Transverse colon (tissue), 4 donors: Measurements from ENCODE around the gene CABLES2. TPM values are rescaled to one million over a fixed set of nuclear protein-coding genes. Genes with fewer than 3 reads are reported as not detected.

Source experiments
- DNase-seq: peaks from one replicate; pipeline ENCODE4 v3.0.0-alpha.2; 2019
- H3K27ac ChIP-seq, 4 donors: fragments of 200-600 bp; sonication (generic); 2 replicates each; pipeline ENCODE4 v1.5.1; 2016 to 2018; ENCODE audit warnings: inconsistent platforms in 4 of 4
- H3K27me3 ChIP-seq: fragments of 200-600 bp; sonication (generic); 2 replicates; pipeline ENCODE4 v1.5.1; 2017; ENCODE audit warnings: inconsistent platforms
- H3K36me3 ChIP-seq, 4 donors: fragments of 200-600 bp; sonication (generic); 2 replicates each; pipeline ENCODE4 v1.5.1; 2017 to 2019; ENCODE audit warnings: inconsistent platforms in 4 of 4
- H3K4me1 ChIP-seq, 4 donors: fragments of 200-600 bp; sonication (generic); 2 replicates each; pipeline ENCODE4 v1.5.1; 2017 to 2020; ENCODE audit warnings: inconsistent platforms in 4 of 4
- H3K4me3 ChIP-seq, 4 donors: fragments of 200-600 bp; sonication (generic); 1 replicate in 1 of 4; 2 replicates in 3 of 4; pipeline versions ENCODE4 v1.5.1 to v1.6.1; 2017 to 2019; ENCODE audit warnings: inconsistent platforms in 4 of 4
- H3K9me3 ChIP-seq, 2 donors: fragments of 200-600 bp; sonication (generic); 2 replicates each; pipeline ENCODE4 v1.5.1; 2017 to 2019; ENCODE audit warnings: inconsistent platforms in 2 of 2
- EP300 ChIP-seq: sonication (generic); formaldehyde crosslinking; IDR thresholded peaks from one replicate; pipeline ENCODE4 v1.6.1; 2017; ENCODE audit warnings: antibody characterized with exemption, low read depth
- POLR2A ChIP-seq: fragments of 450-650 bp; IDR thresholded peaks from one replicate; pipeline ENCODE4 v1.6.1; 2016; ENCODE audit warnings: antibody characterized with exemption, mild to moderate bottlenecking, moderate library complexity
- POLR2AphosphoS5 ChIP-seq, 3 donors: sonication (generic); formaldehyde crosslinking; IDR thresholded peaks; one replicate each; pipeline ENCODE4 v1.6.1; 2016; ENCODE audit warnings: antibody characterized with exemption in 3 of 3
- WGBS, 2 donors: methylation state at CpG; one replicate each; pipeline ENCODE4 v1.1.5; 2018; ENCODE audit warnings: low coverage in 1 of 2; 5-methylcytosine and 5-hydroxymethylcytosine counted together
- in situ Hi-C, 4 donors: fragments of 200-750 bp; cut with MboI; loops; one replicate each; pipeline versions ENCODE4 v1.15.0 to v1.15.1; 2017; ENCODE audit warnings: low sequenced_read_pairs in 3 of 4, low pct_ligation_motif_present in 1 of 4, low pct_unique_long_range_greater_than_20kb in 1 of 4
- intact Hi-C: fragments of 100-400 bp; cut with DNase I; formaldehyde crosslinking; loops from one replicate; pipeline ENCODE4 v1.15.1; 2023; ENCODE audit warnings: low total_unique reads
- total RNA-seq, 4 donors: library from RNA; depleted of rRNA; stranded (reverse); fragments of >200 nt; gene quantifications; one replicate each; pipeline ENCODE4 v1.1.0, GENCODE V29; 2016
- TF ChIP-seq, protein P1 (sequence below), 5 experiments: fragments of 200-600 bp in 3 of 5; fragments of 450-650 bp in 2 of 5; sonication (generic) in 3 of 5; IDR thresholded peaks; 1 replicate in 2 of 5; 2 replicates in 3 of 5; pipeline ENCODE4 v1.5.1; 2016 to 2017; ENCODE audit warnings: antibody characterized with exemption in 5 of 5, inconsistent platforms in 3 of 5, mild to moderate bottlenecking in 2 of 5, moderate library complexity in 1 of 5

CABLES2 gene
- total RNA-seq, 4 donors from 2014 or later, result 3.7 to 10.1 (median 8.5) TPM

- no peak for DNase-seq
- intact Hi-C loops, result no loop called here
Measured at GRCh38 chr20:62437927-62438326, 30.8 kb upstream of the CABLES2 start.

DNA sequence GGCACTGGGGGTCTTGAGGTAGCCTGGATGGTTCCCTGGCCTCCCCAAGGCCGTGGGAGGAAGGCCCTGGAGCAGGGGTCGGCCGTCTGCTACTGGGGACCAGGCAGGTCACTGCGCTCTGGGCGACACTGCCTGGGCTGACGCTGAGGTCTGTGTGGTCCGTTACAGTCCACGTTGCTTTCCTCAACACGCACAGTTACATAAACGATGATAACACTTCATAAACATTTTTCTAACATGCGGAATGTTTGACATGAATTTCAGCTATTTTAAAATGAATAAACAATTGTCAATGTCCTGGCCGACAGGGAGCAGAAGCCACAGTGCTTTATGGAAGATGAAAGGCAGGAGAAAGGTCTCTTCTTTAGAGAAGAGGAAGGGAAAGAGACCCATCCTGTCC, 30.4 kb upstream of the CABLES2 start:
- 63 to 64% methylated on average over 5 to 12 of the region's 12 CpGs for WGBS, 2 donors
- in situ Hi-C loops, result no loop called here
- Histone ChIP-seq H3K4me1 (peaks cover 7 to 16% (median 9%) of the 10 kb centered on the region in 4 donors), H3K4me3 (no peak overlapping the region), H3K27ac (peak overlapping the region in 1 of 4 donors; percentile 29), H3K9me3 (no peaks in the 10 kb centered on the region), H3K27me3 (peaks cover 23% of the 10 kb centered on the region), H3K36me3 (no peaks in the 10 kb centered on the region)
- intact Hi-C loops, result no loop called here
- TF ChIP-seq POLR2AphosphoS5 (IDR thresholded peaks at IDR 0.05) (no peak), POLR2A (no peak), EP300 (no peak)
- TF ChIP-seq, protein P1, sequence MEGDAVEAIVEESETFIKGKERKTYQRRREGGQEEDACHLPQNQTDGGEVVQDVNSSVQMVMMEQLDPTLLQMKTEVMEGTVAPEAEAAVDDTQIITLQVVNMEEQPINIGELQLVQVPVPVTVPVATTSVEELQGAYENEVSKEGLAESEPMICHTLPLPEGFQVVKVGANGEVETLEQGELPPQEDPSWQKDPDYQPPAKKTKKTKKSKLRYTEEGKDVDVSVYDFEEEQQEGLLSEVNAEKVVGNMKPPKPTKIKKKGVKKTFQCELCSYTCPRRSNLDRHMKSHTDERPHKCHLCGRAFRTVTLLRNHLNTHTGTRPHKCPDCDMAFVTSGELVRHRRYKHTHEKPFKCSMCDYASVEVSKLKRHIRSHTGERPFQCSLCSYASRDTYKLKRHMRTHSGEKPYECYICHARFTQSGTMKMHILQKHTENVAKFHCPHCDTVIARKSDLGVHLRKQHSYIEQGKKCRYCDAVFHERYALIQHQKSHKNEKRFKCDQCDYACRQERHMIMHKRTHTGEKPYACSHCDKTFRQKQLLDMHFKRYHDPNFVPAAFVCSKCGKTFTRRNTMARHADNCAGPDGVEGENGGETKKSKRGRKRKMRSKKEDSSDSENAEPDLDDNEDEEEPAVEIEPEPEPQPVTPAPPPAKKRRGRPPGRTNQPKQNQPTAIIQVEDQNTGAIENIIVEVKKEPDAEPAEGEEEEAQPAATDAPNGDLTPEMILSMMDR (IDR thresholded peaks at IDR 0.05), result no peak
- no peak for DNase-seq

More at GRCh38 chr20:62437927-62438326, 30.8 kb upstream of the CABLES2 start:
- TF ChIP-seq, protein P1 (IDR thresholded peaks at IDR 0.05), result no peak
- TF ChIP-seq POLR2AphosphoS5 (IDR thresholded peaks at IDR 0.05), result no peak
- no peak for TF ChIP-seq EP300
- no peak for TF ChIP-seq POLR2A
- Histone ChIP-seq H3K27ac (peak overlapping the region in 1 of 4 donors; percentile 29), H3K4me3 (no peak overlapping the region), H3K9me3 (no peaks in the 10 kb centered on the region), H3K36me3 (no peaks in the 10 kb centered on the region), H3K27me3 (peaks cover 23% of the 10 kb centered on the region), H3K4me1 (peaks cover 7 to 16% (median 9%) of the 10 kb centered on the region in 4 donors)
- WGBS, 2 donors, result 78% methylated on average over 24 of the region's 24 CpGs; no CpG with 5 or more reads in 1 of the 2 donors
- in situ Hi-C loops, result no loop called here

GRCh38 chr20:62436692-62437091, 29.6 kb upstream of the CABLES2 start:
- H3K27me3 ChIP-seq, result peaks cover 23% of the 10 kb centered on the region
- H3K9me3 ChIP-seq, result no peaks in the 10 kb centered on the region
- no peak for TF ChIP-seq EP300
- TF ChIP-seq, protein P1 (IDR thresholded peaks at IDR 0.05), result no peak
- intact Hi-C loops (no loop called here), in situ Hi-C loops (no loop called here)
- WGBS, 2 donors, result 90 to 100% methylated on average over 2 to 3 of the region's 3 CpGs
- H3K36me3 ChIP-seq, result no peaks in the 10 kb centered on the region
- H3K27ac ChIP-seq, result no peak overlapping the region
- no peak for DNase-seq
- peaks cover 7 to 16% (median 9%) of the 10 kb centered on the region in 4 donors for H3K4me1 ChIP-seq
- no peak overlapping the region for H3K4me3 ChIP-seq

- intact Hi-C loops, result no loop called here
- WGBS, 2 donors, result 17 to 37% methylated on average over 2 to 29 of the region's 32 CpGs
- in situ Hi-C loops, result no loop called here
- DNase-seq, result peak; percentile 53
- H3K27me3 ChIP-seq, result peaks cover 23% of the 10 kb centered on the region
- H3K9me3 ChIP-seq, result no peaks in the 10 kb centered on the region
- H3K36me3 ChIP-seq, result no peaks in the 10 kb centered on the region
- H3K27ac ChIP-seq, result peak overlapping the region in 2 of 4 donors; percentile 2 to 3
- TF ChIP-seq POLR2A, result no peak
- H3K4me1 ChIP-seq, result peaks cover 7 to 26% (median 9%) of the 10 kb centered on the region in 4 donors
- no peak overlapping the region for H3K4me3 ChIP-seq
Measured at GRCh38 chr20:62433658-62434497, 26.8 kb upstream of the CABLES2 start.
